Ovary (tissue), 9 donors: ENCODE data around the gene AFAP1L2. TPM values are rescaled to one million over a fixed set of nuclear protein-coding genes. Genes with fewer than 3 reads are reported as not detected.

Source experiments
- DNase-seq, 5 donors: peaks; one replicate each; pipeline ENCODE4 v3.0.0-alpha.2; 2019 to 2020
- H3K27ac ChIP-seq, 2 donors: fragments of 200-600 bp; one replicate each; pipeline versions ENCODE4 v1.5.1 to v1.8.0; 2019 to 2022
- H3K27me3 ChIP-seq: fragments of 200-600 bp; one replicate; pipeline ENCODE4 v1.8.0; 2022
- H3K36me3 ChIP-seq: fragments of 200-600 bp; sonication (generic); one replicate; pipeline ENCODE4 v1.5.1; 2019
- H3K4me1 ChIP-seq: one replicate; pipeline ENCODE4 v1.8.1; 2013; ENCODE audit warnings: mild to moderate bottlenecking, moderate library complexity; ENCODE audit not compliant: insufficient read depth
- H3K4me3 ChIP-seq: fragments of 200-600 bp; sonication (generic); one replicate; pipeline ENCODE4 v1.5.1; 2017
- H3K9me3 ChIP-seq, 2 donors: fragments of 200-600 bp in 1 of 2; sonication (generic) in 1 of 2; one replicate each; pipeline versions ENCODE4 v1.5.1 to v1.8.1; 2013 to 2019; ENCODE audit warnings: mild to moderate bottlenecking in 1 of 2, moderate library complexity in 1 of 2
- EP300 ChIP-seq: sonication (generic); formaldehyde crosslinking; IDR thresholded peaks from one replicate; pipeline ENCODE4 v1.6.1; 2017; ENCODE audit warnings: antibody characterized with exemption
- POLR2A ChIP-seq: fragments of 450-650 bp; IDR thresholded peaks from one replicate; pipeline ENCODE4 v1.6.1; 2017; ENCODE audit warnings: antibody characterized with exemption, mild to moderate bottlenecking, moderate library complexity
- WGBS, 3 donors: extraction: QIAGEN DNeasy Blood & Tissue Kit in 1 of 3; methylation state at CpG; one replicate each; pipeline versions ENCODE4 v1.1.5 to v1.1.7; 2013 to 2017; 5-methylcytosine and 5-hydroxymethylcytosine counted together
- intact Hi-C, 4 donors: fragments of 100-400 bp; cut with DNase I; formaldehyde crosslinking; loops; one replicate each; pipeline versions ENCODE4 v1.11.0 to v1.15.1; 2022 to 2023
- polyA plus RNA-seq, 2 donors: library from polyadenylated mRNA; stranded (reverse); fragments of 200-250 nt in 1 of 2; fragments of 350-450 nt in 1 of 2; fragmentation: Illumina TruSeq in 1 of 2; extraction: RNeasy Lipid Tissue Mini Kit (QIAGEN cat#74804) in 1 of 2; gene quantifications; one replicate each; pipeline ENCODE4 v1.2.3, GENCODE V29; 2013 to 2014
- total RNA-seq, 7 donors: library from RNA; depleted of rRNA in 2 of 7; stranded (reverse); fragments of >200 nt in 2 of 7; fragmentation: NEBNext Ultra II Directional in 3 of 7; extraction: Animal tissue kit (Norgen Biotek cat#: 25700) in 3 of 7; gene quantifications; one replicate each; pipeline versions ENCODE4 v1.1.0 to v1.2.4, GENCODE V29; 2016 to 2023
- TF ChIP-seq, protein P1 (sequence below), 3 donors: fragments of 450-650 bp in 2 of 3; fragments of 200-600 bp in 1 of 3; IDR thresholded peaks; one replicate each; pipeline versions ENCODE4 v1.5.1 to v1.8.0; 2016 to 2022; ENCODE audit warnings: antibody characterized with exemption in 3 of 3, mild to moderate bottlenecking in 1 of 3
- donor health status: DM: no; HTN: no; CAD: no; lungs with moderate emphysema.
- donor health status: DM: no; HTN: no; CAD: no.
- donor health status: Bipolar disorder and iron deficiency.
- donor health status: DM: yes; HTN: yes; CAD: no.
- donor health status: DM: no; HTN: no; CAD: no.
- donor health status: DM: yes; HTN: yes; CAD: no.

Gene AFAP1L2
- total and polyA plus RNA-seq, 9 donors: 9.8 to 53.7 (median 23.3) TPM

DNA sequence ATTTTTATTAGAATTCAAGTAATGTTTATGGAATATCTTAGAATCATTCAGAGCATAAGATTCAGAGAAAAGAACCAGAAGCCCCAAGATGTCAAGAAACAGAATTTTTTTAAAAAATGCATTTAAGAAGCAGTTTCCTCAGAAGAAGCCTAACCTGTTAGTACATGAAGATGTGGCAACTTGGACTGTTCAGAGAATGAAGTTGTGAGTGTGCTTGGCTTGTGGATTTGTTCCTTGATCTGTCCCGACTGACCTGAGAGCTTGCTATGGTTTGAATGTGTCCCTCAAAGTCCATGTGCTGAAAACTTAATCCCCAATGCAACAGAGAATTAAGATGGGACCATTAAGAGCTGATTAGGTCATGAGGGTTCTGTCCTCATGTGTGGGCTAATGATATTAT is 13.8 kb upstream of the AFAP1L2 start:
- intact Hi-C loops: no loop called here
- DNase-seq: no peak
- H3K4me3 ChIP-seq: no peak overlapping the region
- H3K9me3 ChIP-seq: no peaks in the 10 kb centered on the region
- TF ChIP-seq POLR2A (no peak), EP300 (no peak)
- TF ChIP-seq, protein P1, sequence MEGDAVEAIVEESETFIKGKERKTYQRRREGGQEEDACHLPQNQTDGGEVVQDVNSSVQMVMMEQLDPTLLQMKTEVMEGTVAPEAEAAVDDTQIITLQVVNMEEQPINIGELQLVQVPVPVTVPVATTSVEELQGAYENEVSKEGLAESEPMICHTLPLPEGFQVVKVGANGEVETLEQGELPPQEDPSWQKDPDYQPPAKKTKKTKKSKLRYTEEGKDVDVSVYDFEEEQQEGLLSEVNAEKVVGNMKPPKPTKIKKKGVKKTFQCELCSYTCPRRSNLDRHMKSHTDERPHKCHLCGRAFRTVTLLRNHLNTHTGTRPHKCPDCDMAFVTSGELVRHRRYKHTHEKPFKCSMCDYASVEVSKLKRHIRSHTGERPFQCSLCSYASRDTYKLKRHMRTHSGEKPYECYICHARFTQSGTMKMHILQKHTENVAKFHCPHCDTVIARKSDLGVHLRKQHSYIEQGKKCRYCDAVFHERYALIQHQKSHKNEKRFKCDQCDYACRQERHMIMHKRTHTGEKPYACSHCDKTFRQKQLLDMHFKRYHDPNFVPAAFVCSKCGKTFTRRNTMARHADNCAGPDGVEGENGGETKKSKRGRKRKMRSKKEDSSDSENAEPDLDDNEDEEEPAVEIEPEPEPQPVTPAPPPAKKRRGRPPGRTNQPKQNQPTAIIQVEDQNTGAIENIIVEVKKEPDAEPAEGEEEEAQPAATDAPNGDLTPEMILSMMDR (IDR thresholded peaks at IDR 0.05): no peak
- H3K4me1 ChIP-seq: peaks cover 3% of the 10 kb centered on the region
- no peaks in the 10 kb centered on the region for H3K27me3 ChIP-seq
- H3K36me3 ChIP-seq: no peaks in the 10 kb centered on the region
- 74 to 95% (median 90%) methylated on average over 1 of the region's 1 CpG for WGBS, 3 donors
- no peak overlapping the region for H3K27ac ChIP-seq

DNA sequence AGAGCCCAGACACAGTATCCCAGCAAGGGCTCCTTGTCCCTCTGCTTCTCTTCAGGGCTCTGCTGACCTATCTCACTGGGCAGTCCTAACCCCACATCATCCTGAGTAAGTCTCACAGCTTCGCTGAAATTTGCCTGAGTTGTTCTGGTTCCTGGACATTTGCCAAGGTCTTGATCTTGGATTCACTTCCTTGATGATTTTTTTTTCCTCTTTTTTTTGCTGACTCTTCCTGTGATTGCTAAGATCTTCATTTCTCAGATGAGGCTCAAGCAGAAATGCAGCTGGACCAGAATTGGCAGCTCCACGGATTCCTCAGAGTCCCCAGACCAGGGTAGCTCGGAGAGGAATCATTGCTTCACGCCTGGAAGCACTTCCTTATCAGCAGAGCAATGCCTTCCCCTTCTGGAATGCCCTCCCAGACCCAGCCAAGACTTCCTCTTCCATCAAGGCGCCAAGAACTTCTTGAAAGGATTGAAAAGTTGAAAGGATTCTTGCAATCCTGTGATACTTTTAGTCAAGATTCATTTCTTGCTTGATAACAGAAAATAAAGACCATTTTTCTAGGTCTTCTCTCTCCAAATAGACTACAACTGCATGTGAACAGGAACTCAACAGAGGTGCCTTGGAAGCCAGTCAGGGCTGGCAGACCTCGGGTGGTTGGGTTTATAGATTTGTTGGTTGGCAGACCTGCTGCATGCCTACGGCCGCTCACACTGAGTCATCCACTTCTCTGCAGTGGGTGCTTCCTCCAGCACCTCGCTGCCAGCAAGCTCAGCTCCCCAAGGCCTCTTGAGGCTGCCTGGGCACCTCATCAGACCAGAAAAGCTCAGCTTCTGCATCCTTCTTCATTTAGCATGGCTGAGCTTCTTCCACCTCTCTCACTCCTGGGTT is 8.8 kb upstream of the AFAP1L2 start:
- Histone ChIP-seq H3K36me3 (no peaks in the 10 kb centered on the region), H3K9me3 (no peaks in the 10 kb centered on the region), H3K27me3 (no peaks in the 10 kb centered on the region), H3K4me3 (no peak overlapping the region), H3K27ac (no peak overlapping the region), H3K4me1 (peaks cover 5% of the 10 kb centered on the region)
- 30 to 38% (median 35%) methylated on average over 9 of the region's 9 CpGs for WGBS, 3 donors
- TF ChIP-seq POLR2A (no peak), EP300 (no peak)
- TF ChIP-seq, protein P1 (IDR thresholded peaks at IDR 0.05): no peak
- no peak for DNase-seq
- intact Hi-C loops: no loop called here

- no peak for DNase-seq
- Histone ChIP-seq H3K27ac (no peak overlapping the region), H3K4me3 (no peak overlapping the region), H3K4me1 (peaks cover 7% of the 10 kb centered on the region), H3K27me3 (no peaks in the 10 kb centered on the region), H3K9me3 (no peaks in the 10 kb centered on the region), H3K36me3 (no peaks in the 10 kb centered on the region)
- TF ChIP-seq POLR2A: no peak
- TF ChIP-seq EP300: no peak
- TF ChIP-seq, protein P1 (IDR thresholded peaks at IDR 0.05): no peak
- WGBS, 3 donors: 69 to 76% (median 70%) methylated on average over 5 of the region's 5 CpGs
- intact Hi-C loops: loop anchor here in 1 of 4 donors (10.0 kb wide), 1 partner anchor 104 kb away; no protein-coding TSS in a partner anchor
Observed at GRCh38 chr10:114408968-114409444, 4.7 kb upstream of the AFAP1L2 start.

DNA sequence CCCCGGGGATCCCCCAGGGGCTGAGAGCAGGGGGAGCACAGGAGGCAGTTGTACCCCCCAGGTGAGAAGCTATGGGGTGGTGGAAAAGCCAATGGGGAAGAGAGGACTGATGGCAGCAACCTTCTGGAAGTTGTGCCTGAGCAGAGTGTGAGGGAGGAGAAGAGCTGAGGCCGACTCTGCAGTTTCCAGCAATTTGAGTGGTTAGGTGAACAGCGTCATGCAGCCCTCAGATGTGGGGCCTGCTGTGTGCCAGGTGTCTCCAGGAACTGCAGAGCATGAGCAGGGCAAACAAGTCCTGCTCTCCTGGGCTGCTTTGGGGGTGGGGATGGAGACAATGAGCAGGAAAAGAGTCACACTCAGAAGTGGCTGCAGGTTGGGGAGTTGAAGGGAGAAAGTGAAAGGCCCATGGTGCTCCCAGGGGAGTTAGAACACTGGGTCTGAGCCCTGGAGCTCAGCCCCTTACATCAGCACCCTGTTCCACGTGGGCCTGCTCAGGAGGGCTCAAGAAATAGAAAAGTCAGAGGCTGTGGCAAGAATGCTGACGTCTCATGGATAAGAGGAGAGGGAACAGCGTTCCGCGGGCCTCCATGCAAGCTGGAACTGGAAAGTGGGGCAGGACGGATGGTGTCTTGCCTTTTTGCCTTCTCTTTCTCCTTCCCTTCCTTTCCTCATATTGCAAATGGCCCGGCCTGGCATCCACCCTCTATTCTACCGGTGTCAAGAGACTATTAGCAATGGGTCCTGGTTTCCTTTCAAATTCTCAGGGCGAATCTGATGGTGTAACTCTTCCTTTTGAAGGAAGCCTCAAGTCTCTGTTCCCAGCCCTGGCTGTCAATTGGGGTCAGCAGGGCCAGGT is 4.0 kb upstream of the AFAP1L2 start:
- peaks cover 5% of the 10 kb centered on the region for H3K4me1 ChIP-seq
- H3K9me3 ChIP-seq: no peaks in the 10 kb centered on the region
- no peaks in the 10 kb centered on the region for H3K27me3 ChIP-seq
- TF ChIP-seq, protein P1 (IDR thresholded peaks at IDR 0.05): no peak
- no peaks in the 10 kb centered on the region for H3K36me3 ChIP-seq
- no peak overlapping the region for H3K4me3 ChIP-seq
- no peak overlapping the region for H3K27ac ChIP-seq
- DNase-seq: no peak
- intact Hi-C loops: loop anchor here in 1 of 4 donors (10.0 kb wide), 1 partner anchor 104 kb away; no protein-coding TSS in a partner anchor
- WGBS, 3 donors: 82 to 84% (median 82%) methylated on average over 12 of the region's 12 CpGs
